Endothelial cell of umbilical vein (primary cell): Measurements from ENCODE around the gene MYO1E. TPM values are rescaled to one million over a fixed set of nuclear protein-coding genes. Genes with fewer than 3 reads are reported as not detected.

Source experiments
- BruUV-seq: library from RNA; stranded (reverse); fragments of 400-500 nt; replicated peaks from 2 replicates; lab custom pipeline; 2021; lab: Mats Ljungman, UMichigan
- CTCF ChIA-PET: fragments of 300-600, 350-600 bp; sonication (Branson Sonifier 250); formaldehyde crosslinking; loops from one replicate; lab custom pipeline; 2021; ENCODE audit warnings: antibody characterized with exemption, inconsistent platforms; lab: Charles Lee
- POLR2A ChIA-PET: fragments of 300-600, 350-600 bp; sonication (Branson Sonifier 250); formaldehyde crosslinking; loops from one replicate; lab custom pipeline; 2021; ENCODE audit warnings: antibody characterized with exemption, inconsistent platforms; lab: Charles Lee
- DNase-seq: peaks from one replicate; pipeline ENCODE4 v3.0.0-alpha.2; 2011; ENCODE audit warnings: low read depth, low spot score
- FAIRE-seq: peaks from 2 replicates; lab custom pipeline; 2011; peaks lifted over from hg19 to GRCh38; lab: Jason Lieb, UNC
- H2AFZ ChIP-seq: 2 replicates; pipeline ENCODE4 v1.6.0; 2012; ENCODE audit warnings: low read depth, low read length, control low read depth, inconsistent platforms
- H3K27ac ChIP-seq: 2 replicates; pipeline ENCODE4 v1.5.1; 2011; ENCODE audit warnings: low read depth, mild to moderate bottlenecking, control low read depth, low read length, moderate library complexity; ENCODE audit not compliant: insufficient read depth
- H3K27me3 ChIP-seq, 2 experiments: 2 replicates each; pipeline versions ENCODE4 v1.6.0 to v1.6.1; 2011; ENCODE audit warnings: low read length in 2 of 2, mixed read lengths in 1 of 2; ENCODE audit not compliant: control insufficient read depth in 2 of 2, insufficient read depth in 2 of 2
- H3K36me3 ChIP-seq, 2 experiments: 2 replicates in 1 of 2; 3 replicates in 1 of 2; pipeline ENCODE4 v1.5.1; 2011; ENCODE audit warnings: low read length in 2 of 2, mild to moderate bottlenecking in 1 of 2, moderate library complexity in 1 of 2; ENCODE audit not compliant: control insufficient read depth in 2 of 2, insufficient read depth in 2 of 2; ENCODE audit errors: extremely low read depth in 1 of 2
- H3K4me1 ChIP-seq: 3 replicates; pipeline ENCODE4 v1.5.1; 2011; ENCODE audit warnings: mild to moderate bottlenecking, low read length; ENCODE audit not compliant: control insufficient read depth, insufficient read depth; ENCODE audit errors: extremely low read depth
- H3K4me2 ChIP-seq: 2 replicates; pipeline ENCODE4 v1.6.1; 2011; ENCODE audit warnings: low read length, control low read depth, mixed read lengths; ENCODE audit not compliant: insufficient read depth
- H3K4me3 ChIP-seq, 3 experiments: fragments of 200-600 bp in 1 of 3; sonication (generic), shearing (Covaris generic) in 1 of 3; replicated peaks in 1 of 3; 2 replicates each; pipeline ENCODE4 v1.5.1; 2011 to 2016; ENCODE audit warnings: control low read depth in 3 of 3, low read length in 3 of 3, mild to moderate bottlenecking in 2 of 3, inconsistent platforms in 1 of 3, low read depth in 1 of 3, moderate library complexity in 1 of 3; ENCODE audit not compliant: insufficient read depth in 1 of 3
- H3K79me2 ChIP-seq: 2 replicates; pipeline ENCODE4 v1.6.0; 2012; ENCODE audit warnings: low read length, inconsistent platforms; ENCODE audit not compliant: control insufficient read depth, insufficient read depth
- H3K9ac ChIP-seq: replicated peaks from 2 replicates; pipeline ENCODE3; 2011; ENCODE audit warnings: low read length, control low read depth; ENCODE audit not compliant: insufficient read depth; ENCODE audit errors: extremely low read depth
- H3K9me1 ChIP-seq: replicated peaks from 3 replicates; pipeline ENCODE4 v1.6.0; 2011; ENCODE audit warnings: mild to moderate bottlenecking, low read length; ENCODE audit not compliant: control insufficient read depth, insufficient read depth; ENCODE audit errors: extremely low read depth
- H3K9me3 ChIP-seq: replicated peaks from 2 replicates; pipeline ENCODE4 v1.5.1; 2012; ENCODE audit warnings: low read length, inconsistent platforms; ENCODE audit not compliant: control insufficient read depth, insufficient read depth
- H4K20me1 ChIP-seq: replicated peaks from 2 replicates; pipeline ENCODE3; 2011; ENCODE audit warnings: mild to moderate bottlenecking, low read length; ENCODE audit not compliant: control insufficient read depth, insufficient read depth; ENCODE audit errors: extremely low read depth
- CTCF ChIP-seq, 2 donors: IDR thresholded peaks; 1 replicate in 1 of 2; 2 replicates in 1 of 2; pipeline ENCODE4 v1.5.1; 2011; ENCODE audit warnings: low read length in 2 of 2, mild to moderate bottlenecking in 2 of 2, moderate library complexity in 2 of 2, control low read depth in 1 of 2, inconsistent platforms in 1 of 2, low read depth in 1 of 2; ENCODE audit not compliant: insufficient read depth in 1 of 2; ENCODE audit errors: extremely low read depth in 1 of 2
- EZH2 ChIP-seq: IDR thresholded peaks from 2 replicates; pipeline ENCODE4 v1.6.1; 2012; ENCODE audit warnings: borderline replicate concordance, low read depth, mild to moderate bottlenecking, moderate library complexity, low read length, inconsistent platforms; ENCODE audit not compliant: severe bottlenecking
- FOS ChIP-seq: IDR thresholded peaks from 2 replicates; pipeline ENCODE4 v1.6.1; 2011; ENCODE audit warnings: mild to moderate bottlenecking, low read length, moderate library complexity, borderline replicate concordance; ENCODE audit not compliant: insufficient read depth
- GATA2 ChIP-seq: IDR thresholded peaks from 2 replicates; pipeline ENCODE4 v1.7.0; 2011; ENCODE audit warnings: low read depth, mild to moderate bottlenecking, moderate library complexity, mixed read lengths, low read length; ENCODE audit not compliant: insufficient read length, insufficient read depth
- JUN ChIP-seq: IDR thresholded peaks from 2 replicates; pipeline ENCODE4 v1.6.1; 2011; ENCODE audit warnings: borderline replicate concordance, low read depth; ENCODE audit not compliant: insufficient read length, insufficient read depth
- MAX ChIP-seq: IDR thresholded peaks from 2 replicates; pipeline ENCODE4 v1.6.1; 2011; ENCODE audit not compliant: insufficient read depth, insufficient read length
- MYC ChIP-seq: IDR thresholded peaks from one replicate; pipeline ENCODE4 v1.6.1; 2011; ENCODE audit warnings: mild to moderate bottlenecking, low read depth, low read length
- POLR2A ChIP-seq: IDR thresholded peaks from 2 replicates; pipeline ENCODE4 v1.6.1; 2012; ENCODE audit warnings: low read depth, mild to moderate bottlenecking, control low read depth, low read length
- POLR2AphosphoS5 ChIP-seq: IDR thresholded peaks from 2 replicates; pipeline ENCODE4 v1.6.1; 2012; ENCODE audit warnings: low read depth, mild to moderate bottlenecking, control low read depth, low read length, moderate library complexity; ENCODE audit not compliant: insufficient read depth
- dilution Hi-C: fragments of 300-500 bp; cut with MboI; formaldehyde crosslinking; loops from one replicate; pipeline ENCODE4 v1.15.0; 2019; ENCODE audit warnings: low sequenced_read_pairs; ENCODE audit not compliant: extremely low pct_ligation_motif_present
- intact Hi-C: fragments of 100-400 bp; cut with micrococcal nuclease; formaldehyde crosslinking; loops from one replicate; pipeline ENCODE4 v1.10.0; 2022
- polyA plus RNA-seq, 4 experiments: library from polyadenylated mRNA; depleted of rRNA in 3 of 4; stranded (reverse) in 3 of 4; unstranded in 1 of 4; fragments of >200 nt; gene quantifications; 2 replicates each; pipeline versions ENCODE4 v1.2.1 to v1.2.3, GENCODE V29; 2011 to 2012; ENCODE audit warnings: missing spikeins in 1 of 4
- total RNA-seq: library from RNA; stranded (reverse); gene quantifications from 2 replicates; pipeline ENCODE4 v1.2.3, GENCODE V29; 2021

The MYO1E gene
- total and polyA plus RNA-seq, 2 donors (not counting 3 experiments of a cell fraction or from before 2014, with no cell fraction given), result 31.6 to 218 TPM

- dilution Hi-C loops (no loop called here), intact Hi-C loops (no loop called here)
- Histone ChIP-seq H3K27ac (no peak overlapping the region), H3K9me1 (no peaks in the 10 kb centered on the region), H3K4me1 (no peaks in the 10 kb centered on the region), H3K9ac (no peak overlapping the region), H3K9me3 (no peaks in the 10 kb centered on the region), H3K79me2 (no peaks in the 10 kb centered on the region), H2AFZ (no peak overlapping the region), H3K4me2 (no peak overlapping the region), H3K36me3 (no peaks in the 10 kb centered on the region), H4K20me1 (no peaks in the 10 kb centered on the region), H3K4me3 (no peak overlapping the region), H3K27me3 (peaks cover 3 to 4% of the 10 kb centered on the region in 2 experiments)
- DNase-seq, result no peak
- no peak for FAIRE-seq
- no peak for TF ChIP-seq FOS
- TF ChIP-seq MAX, result no peak
- no peak for TF ChIP-seq POLR2AphosphoS5
- no peak for TF ChIP-seq CTCF (IDR thresholded peaks at IDR 0.05; ENCODE audit: extremely low read depth in 1 of 2, insufficient read depth in 1 of 2, low read depth in 1 of 2, low read length in 2 of 2)
- no peak for TF ChIP-seq GATA2
- no peak for TF ChIP-seq POLR2A
- TF ChIP-seq JUN, result no peak
- no peak for TF ChIP-seq EZH2
- no peak for TF ChIP-seq MYC
- BruUV-seq, result no TSS peak
- CTCF ChIA-PET, result no interaction called here
- POLR2A ChIA-PET, result interaction anchor here (0.5 kb wide), 1 partner anchor 798 kb away, joined by 3 read pairs; no protein-coding TSS in a partner anchor
Measured at GRCh38 chr15:59405079-59405478, 32.4 kb upstream of the MYO1E start.
